Fibroblast of lung (primary cell): ENCODE measurements around the gene NIPAL3. TPM values are rescaled to one million over a fixed set of nuclear protein-coding genes. Genes with fewer than 3 reads are reported as not detected.

Experiments
- DNase-seq, 2 donors: peaks; one replicate each; pipeline versions ENCODE4 v3.0.0 to v3.0.0-alpha.2; 2010; ENCODE audit warnings: low read depth in 2 of 2
- H2AFZ ChIP-seq: 2 replicates; pipeline ENCODE4 v1.5.1; 2012; ENCODE audit warnings: low read length, control low read depth, inconsistent platforms
- H3K27ac ChIP-seq: 2 replicates; pipeline ENCODE4 v1.5.1; 2011; ENCODE audit warnings: low read length, control low read depth; ENCODE audit not compliant: insufficient read depth
- H3K27me3 ChIP-seq: 2 replicates; pipeline ENCODE4 v1.5.1; 2011; ENCODE audit warnings: mild to moderate bottlenecking, low read length; ENCODE audit not compliant: control insufficient read depth, insufficient read depth
- H3K36me3 ChIP-seq: 2 replicates; pipeline ENCODE4 v1.5.1; 2011; ENCODE audit warnings: low read length; ENCODE audit not compliant: control insufficient read depth, insufficient read depth
- H3K4me1 ChIP-seq: 2 replicates; pipeline ENCODE4 v1.5.1; 2011; ENCODE audit warnings: low read length; ENCODE audit not compliant: control insufficient read depth, insufficient read depth; ENCODE audit errors: extremely low read depth
- H3K4me2 ChIP-seq: 2 replicates; pipeline ENCODE4 v1.5.1; 2011; ENCODE audit warnings: low read length, control low read depth; ENCODE audit not compliant: insufficient read depth; ENCODE audit errors: extremely low read depth
- H3K4me3 ChIP-seq, 4 experiments: fragments of 200-600 bp in 1 of 4; sonication (generic) in 1 of 4; replicated peaks in 1 of 4; 2 replicates each; pipeline ENCODE4 v1.5.1; 2011 to 2016; ENCODE audit warnings: low read length in 4 of 4, low read depth in 3 of 4, mild to moderate bottlenecking in 3 of 4, control low read depth in 2 of 4, inconsistent platforms in 1 of 4, mixed read lengths in 1 of 4; ENCODE audit not compliant: insufficient read depth in 1 of 4; ENCODE audit errors: control extremely low read depth in 1 of 4
- H3K79me2 ChIP-seq: 2 replicates; pipeline ENCODE4 v1.5.1; 2012; ENCODE audit warnings: mild to moderate bottlenecking, low read length, inconsistent platforms; ENCODE audit not compliant: control insufficient read depth, insufficient read depth
- H3K9ac ChIP-seq: 2 replicates; pipeline ENCODE4 v1.5.1; 2011; ENCODE audit warnings: mild to moderate bottlenecking, low read length, control low read depth; ENCODE audit not compliant: insufficient read depth
- H3K9me3 ChIP-seq: 2 replicates; pipeline ENCODE4 v1.5.1; 2012; ENCODE audit warnings: low read depth, low read length; ENCODE audit not compliant: control insufficient read depth, insufficient read depth
- H4K20me1 ChIP-seq: 2 replicates; pipeline ENCODE4 v1.5.1; 2011; ENCODE audit warnings: low read length; ENCODE audit not compliant: control insufficient read depth, insufficient read depth; ENCODE audit errors: extremely low read depth
- CTCF ChIP-seq, 2 donors: IDR thresholded peaks in 1 of 2; conservative IDR thresholded peaks in 1 of 2; 1 replicate in 1 of 2; 2 replicates in 1 of 2; pipeline ENCODE4 v1.5.1; 2011 to 2012; ENCODE audit warnings: low read length in 2 of 2, control low read depth in 1 of 2, inconsistent platforms in 1 of 2, low read depth in 1 of 2, mild to moderate bottlenecking in 1 of 2
- EZH2 ChIP-seq: IDR thresholded peaks from 2 replicates; pipeline ENCODE4 v1.5.1; 2012; ENCODE audit warnings: low read length, control low read depth, mild to moderate bottlenecking; ENCODE audit errors: missing control alignments
- polyA plus RNA-seq, 2 donors: library from polyadenylated mRNA; depleted of rRNA in 1 of 2; stranded (reverse) in 1 of 2; unstranded in 1 of 2; fragments of >200 nt; gene quantifications; 2 replicates each; pipeline ENCODE4 v1.2.1, GENCODE V29; 2011 to 2012; ENCODE audit warnings: missing spikeins in 1 of 2
- total RNA-seq: library from RNA; depleted of rRNA; stranded (reverse); fragments of >200 nt; gene quantifications from 2 replicates; pipeline ENCODE4 v1.2.1, GENCODE V29; 2014

Gene NIPAL3
- total and polyA plus RNA-seq, 2 donors (not counting 1 experiment from before 2014, with no cell fraction given): 65.3 to 85.2 TPM

- no peaks in the 10 kb centered on the region for H3K36me3 ChIP-seq
- H3K27me3 ChIP-seq: no peaks in the 10 kb centered on the region
- DNase-seq: no peak
- no peak for TF ChIP-seq EZH2
- TF ChIP-seq CTCF (conservative IDR thresholded peaks at IDR 0.05 in 1 of 2, IDR thresholded peaks at IDR 0.05 in 1 of 2; ENCODE audit: low read depth in 1 of 2, low read length in 2 of 2): no peak
- no peak overlapping the region for H3K27ac ChIP-seq
- H2AFZ ChIP-seq: no peak overlapping the region
- no peaks in the 10 kb centered on the region for H3K9me3 ChIP-seq
- H4K20me1 ChIP-seq: no peaks in the 10 kb centered on the region
- H3K4me2 ChIP-seq: no peak overlapping the region
- H3K4me1 ChIP-seq: no peaks in the 10 kb centered on the region
- H3K79me2 ChIP-seq: no peaks in the 10 kb centered on the region
- no peak overlapping the region for H3K4me3 ChIP-seq
- no peak overlapping the region for H3K9ac ChIP-seq
Measured at GRCh38 chr1:24474193-24474592, 58.6 kb downstream of the NIPAL3 start.

GRCh38 chr1:24475700-24476099 is 60.1 kb downstream of the NIPAL3 start:
- Histone ChIP-seq H3K79me2 (no peaks in the 10 kb centered on the region), H3K4me3 (no peak overlapping the region), H2AFZ (no peak overlapping the region), H3K36me3 (no peaks in the 10 kb centered on the region), H4K20me1 (no peaks in the 10 kb centered on the region), H3K27ac (no peak overlapping the region), H3K4me2 (no peak overlapping the region), H3K9me3 (no peaks in the 10 kb centered on the region), H3K4me1 (no peaks in the 10 kb centered on the region), H3K9ac (no peak overlapping the region), H3K27me3 (no peaks in the 10 kb centered on the region)
- DNase-seq: no peak
- TF ChIP-seq CTCF (conservative IDR thresholded peaks at IDR 0.05 in 1 of 2, IDR thresholded peaks at IDR 0.05 in 1 of 2; ENCODE audit: low read depth in 1 of 2, low read length in 2 of 2) (no peak), EZH2 (no peak)

- no peaks in the 10 kb centered on the region for H3K4me1 ChIP-seq
- no peaks in the 10 kb centered on the region for H3K9me3 ChIP-seq
- no peak for DNase-seq
- no peaks in the 10 kb centered on the region for H3K79me2 ChIP-seq
- no peak overlapping the region for H3K4me3 ChIP-seq
- no peak overlapping the region for H3K4me2 ChIP-seq
- no peaks in the 10 kb centered on the region for H3K36me3 ChIP-seq
- H4K20me1 ChIP-seq: no peaks in the 10 kb centered on the region
- no peak overlapping the region for H3K27ac ChIP-seq
- TF ChIP-seq CTCF (conservative IDR thresholded peaks at IDR 0.05 in 1 of 2, IDR thresholded peaks at IDR 0.05 in 1 of 2; ENCODE audit: low read depth in 1 of 2, low read length in 2 of 2): no peak
- no peak overlapping the region for H2AFZ ChIP-seq
- no peak overlapping the region for H3K9ac ChIP-seq
- no peaks in the 10 kb centered on the region for H3K27me3 ChIP-seq
Measured at GRCh38 chr1:24476571-24476970, 61.0 kb downstream of the NIPAL3 start.
